ENCODE results near the gene ZNF592.

- TF ChIP-seq, protein P1, sequence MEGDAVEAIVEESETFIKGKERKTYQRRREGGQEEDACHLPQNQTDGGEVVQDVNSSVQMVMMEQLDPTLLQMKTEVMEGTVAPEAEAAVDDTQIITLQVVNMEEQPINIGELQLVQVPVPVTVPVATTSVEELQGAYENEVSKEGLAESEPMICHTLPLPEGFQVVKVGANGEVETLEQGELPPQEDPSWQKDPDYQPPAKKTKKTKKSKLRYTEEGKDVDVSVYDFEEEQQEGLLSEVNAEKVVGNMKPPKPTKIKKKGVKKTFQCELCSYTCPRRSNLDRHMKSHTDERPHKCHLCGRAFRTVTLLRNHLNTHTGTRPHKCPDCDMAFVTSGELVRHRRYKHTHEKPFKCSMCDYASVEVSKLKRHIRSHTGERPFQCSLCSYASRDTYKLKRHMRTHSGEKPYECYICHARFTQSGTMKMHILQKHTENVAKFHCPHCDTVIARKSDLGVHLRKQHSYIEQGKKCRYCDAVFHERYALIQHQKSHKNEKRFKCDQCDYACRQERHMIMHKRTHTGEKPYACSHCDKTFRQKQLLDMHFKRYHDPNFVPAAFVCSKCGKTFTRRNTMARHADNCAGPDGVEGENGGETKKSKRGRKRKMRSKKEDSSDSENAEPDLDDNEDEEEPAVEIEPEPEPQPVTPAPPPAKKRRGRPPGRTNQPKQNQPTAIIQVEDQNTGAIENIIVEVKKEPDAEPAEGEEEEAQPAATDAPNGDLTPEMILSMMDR (IDR thresholded peaks at IDR 0.05; ENCODE audit: extremely low read depth in 1 of 2, insufficient read depth in 1 of 2, low read depth in 1 of 2, low read length in 2 of 2) = peak in 1 of 2 donors; percentile 13
- no peak for TF ChIP-seq EZH2 (IDR thresholded peaks at IDR 0.05; ENCODE audit: borderline replicate concordance, low read depth, low read length, severe bottlenecking)
- TF ChIP-seq, protein P2, sequence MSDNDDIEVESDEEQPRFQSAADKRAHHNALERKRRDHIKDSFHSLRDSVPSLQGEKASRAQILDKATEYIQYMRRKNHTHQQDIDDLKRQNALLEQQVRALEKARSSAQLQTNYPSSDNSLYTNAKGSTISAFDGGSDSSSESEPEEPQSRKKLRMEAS (IDR thresholded peaks at IDR 0.05; ENCODE audit: insufficient read depth, insufficient read length) = peak; percentile 6
- no peak for TF ChIP-seq POLR2AphosphoS5 (IDR thresholded peaks at IDR 0.05; ENCODE audit: insufficient read depth, low read depth, low read length)
- TF ChIP-seq POLR2A (IDR thresholded peaks at IDR 0.05; ENCODE audit: low read depth, low read length) = no peak
- no peak for TF ChIP-seq FOS (IDR thresholded peaks at IDR 0.05; ENCODE audit: borderline replicate concordance, insufficient read depth, low read length)
Measured at GRCh38 chr15:84816694-84817465, 68.5 kb downstream of the ZNF592 start, which contains the start of gene ALPK3.
